Stimulated activated CD8-positive, alpha-beta memory T cell treated with anti-CD3 and anti-CD28 coated beads, Interleukin-7, amount 100 ng/mL, for 48 hours (primary cell): Measurements from ENCODE around the gene RNF113B.

Source experiments
- DNase-seq, 2 donors: peaks; one replicate each; pipeline ENCODE4 v3.0.0-alpha.2; 2020; ENCODE audit warnings: low read depth in 1 of 2; ENCODE audit errors: extremely low read depth in 1 of 2

The RNF113B gene

GRCh38 chr13:98206946-98207345 lies 29.9 kb upstream of the RNF113B start:
- no peak for DNase-seq

GRCh38 chr13:98204546-98204945 lies 27.5 kb upstream of the RNF113B start:
- DNase-seq, result no peak

GRCh38 chr13:98203646-98204326 lies 26.7 kb upstream of the RNF113B start:
- no peak for DNase-seq

- DNase-seq, result no peak
Observed at GRCh38 chr13:98201984-98202383, 24.9 kb upstream of the RNF113B start.

- no peak for DNase-seq
Observed at GRCh38 chr13:98201189-98201588, 24.1 kb upstream of the RNF113B start.

- DNase-seq, result no peak
Observed at GRCh38 chr13:98200211-98200878, 23.3 kb upstream of the RNF113B start.

GRCh38 chr13:98199480-98199879 lies 22.4 kb upstream of the RNF113B start:
- DNase-seq, result no peak

GRCh38 chr13:98198683-98199082 lies 21.6 kb upstream of the RNF113B start:
- no peak for DNase-seq

GRCh38 chr13:98195054-98195791 lies 18.2 kb upstream of the RNF113B start:
- DNase-seq, result no peak

GRCh38 chr13:98192008-98192407 lies 14.9 kb upstream of the RNF113B start:
- DNase-seq, result no peak

GRCh38 chr13:98190889-98191444 lies 13.9 kb upstream of the RNF113B start:
- DNase-seq, result no peak

- no peak for DNase-seq
Observed at GRCh38 chr13:98189841-98190505, 12.9 kb upstream of the RNF113B start.

- no peak for DNase-seq
Observed at GRCh38 chr13:98188544-98189166, 11.6 kb upstream of the RNF113B start.

- no peak for DNase-seq
Observed at GRCh38 chr13:98187965-98188261, 10.8 kb upstream of the RNF113B start.

GRCh38 chr13:98187155-98187964 lies 10.3 kb upstream of the RNF113B start:
- DNase-seq, result no peak

GRCh38 chr13:98184792-98185191 lies 7.7 kb upstream of the RNF113B start:
- no peak for DNase-seq

GRCh38 chr13:98182589-98182988 lies 5.5 kb upstream of the RNF113B start:
- DNase-seq, result no peak

GRCh38 chr13:98182153-98182552 lies 5.1 kb upstream of the RNF113B start:
- no peak for DNase-seq

- no peak for DNase-seq
Observed at GRCh38 chr13:98181111-98181815, 4.2 kb upstream of the RNF113B start.
